HepG2 (cell line): Measurements from ENCODE around the gene UBAC2. TPM values are rescaled to one million over a fixed set of nuclear protein-coding genes. Genes with fewer than 3 reads are reported as not detected.
A peak's percentile ranks its signal among the peaks of the same experiment; 100 is the strongest.

Source experiments
- ATAC-seq: fragments of 200-7000 bp; cut with Tn5 transposase; 3 replicates; pipeline ENCODE4 v1.9.1; 2020; ENCODE audit warnings: mild to moderate bottlenecking, moderate library complexity
- BruUV-seq: library from RNA; stranded (reverse); fragments of 400-500 nt; replicated peaks from 2 replicates; lab custom pipeline; 2021; lab: Mats Ljungman, UMichigan
- CTCF ChIA-PET: fragments of 300-600 bp; formaldehyde crosslinking; extraction: SDS; loops from one replicate; lab custom pipeline; 2021; ENCODE audit warnings: low total read pairs, inconsistent platforms, low intra/inter-chr PET ratio; lab: Yijun Ruan, JAX
- POLR2A ChIA-PET: fragments of 350-600 bp; sonication (Branson Sonifier 250); formaldehyde crosslinking; loops from one replicate; lab custom pipeline; 2020; ENCODE audit warnings: antibody characterized with exemption, inconsistent platforms; lab: Yijun Ruan, JAX
- DNase-seq: peaks from one replicate; pipeline ENCODE4 v3.0.0-alpha.2; 2015; ENCODE audit warnings: low spot score
- FAIRE-seq: peaks from 3 replicates; lab custom pipeline; 2011; peaks lifted over from hg19 to GRCh38; lab: Jason Lieb, UNC
- H2AFZ ChIP-seq: one replicate; pipeline ENCODE4 v1.6.1; 2011; ENCODE audit warnings: low read length, inconsistent platforms
- H3K27ac ChIP-seq: fragments of 300-600 bp; 3 replicates; pipeline ENCODE4 v1.8.0; 2011; ENCODE audit warnings: mixed run types, mild to moderate bottlenecking, mixed read lengths, low read length, inconsistent platforms; ENCODE audit not compliant: insufficient read depth; ENCODE audit errors: extremely low read length
- H3K27me3 ChIP-seq, 2 experiments: fragments of 200-600 bp in 1 of 2; 2 replicates in 1 of 2; 3 replicates in 1 of 2; pipeline versions ENCODE4 v1.6.0 to v1.8.0; 2011; ENCODE audit warnings: low read length in 2 of 2, mild to moderate bottlenecking in 2 of 2, moderate library complexity in 2 of 2, inconsistent platforms in 1 of 2; ENCODE audit not compliant: insufficient read depth in 2 of 2, control insufficient read depth in 1 of 2
- H3K36me3 ChIP-seq, 2 experiments: fragments of 200-600 bp in 1 of 2; replicated peaks in 1 of 2; 2 replicates in 1 of 2; 3 replicates in 1 of 2; pipeline versions ENCODE4 v1.5.1 to v1.8.0; 2011; ENCODE audit warnings: low read length in 2 of 2, inconsistent platforms in 1 of 2; ENCODE audit not compliant: insufficient read depth in 2 of 2, control insufficient read depth in 1 of 2
- H3K4me1 ChIP-seq: 2 replicates; pipeline ENCODE4 v1.5.1; 2012; ENCODE audit warnings: low read length, inconsistent platforms; ENCODE audit not compliant: insufficient read depth
- H3K4me2 ChIP-seq: 2 replicates; pipeline ENCODE4 v1.6.0; 2011; ENCODE audit warnings: low read depth, low read length, inconsistent platforms
- H3K4me3 ChIP-seq, 3 experiments: fragments of 200-600 bp in 1 of 3; sonication (generic), shearing (Covaris generic) in 1 of 3; replicated peaks in 1 of 3; 2 replicates each; pipeline ENCODE4 v1.5.1; 2011 to 2016; ENCODE audit warnings: low read length in 3 of 3, inconsistent platforms in 2 of 3, low read depth in 2 of 3, mild to moderate bottlenecking in 2 of 3, control low read depth in 1 of 3, mixed read lengths in 1 of 3; ENCODE audit not compliant: insufficient read depth in 1 of 3
- H3K79me2 ChIP-seq: one replicate; pipeline ENCODE4 v1.6.1; 2011; ENCODE audit warnings: low read length, inconsistent platforms; ENCODE audit not compliant: insufficient read depth
- H3K9ac ChIP-seq: 2 replicates; pipeline ENCODE4 v1.6.0; 2011; ENCODE audit warnings: mild to moderate bottlenecking, low read depth, low read length, inconsistent platforms; ENCODE audit not compliant: insufficient read depth
- H3K9me3 ChIP-seq: 2 replicates; pipeline ENCODE4 v1.5.1; 2012; ENCODE audit warnings: mild to moderate bottlenecking, low read length
- H4K20me1 ChIP-seq: 2 replicates; pipeline ENCODE4 v1.6.0; 2011; ENCODE audit warnings: inconsistent platforms, mild to moderate bottlenecking, low read length, moderate library complexity; ENCODE audit not compliant: insufficient read depth
- CBX5 ChIP-seq: sonication (generic); formaldehyde crosslinking; IDR thresholded peaks from 2 replicates; pipeline ENCODE4 v1.4.0; 2020; ENCODE audit warnings: missing genetic modification reagents, borderline replicate concordance
- GATAD1 ChIP-seq: IDR thresholded peaks from 2 replicates; pipeline ENCODE4 v1.6.1; 2016; ENCODE audit warnings: missing genetic modification reagents, missing compliant biosample characterization
- HNF4G ChIP-seq, 2 experiments: sonication (generic) in 1 of 2; formaldehyde crosslinking in 1 of 2; IDR thresholded peaks; 2 replicates each; pipeline versions ENCODE4 v1.4.0 to v1.6.1; 2011 to 2020; ENCODE audit warnings: borderline replicate concordance in 2 of 2, low read depth in 2 of 2, mild to moderate bottlenecking in 2 of 2, low read length in 1 of 2, missing genetic modification reagents in 1 of 2, moderate library complexity in 1 of 2
- HOXA3 ChIP-seq: sonication (generic); formaldehyde crosslinking; IDR thresholded peaks from 2 replicates; pipeline ENCODE4 v1.5.0; 2020; ENCODE audit warnings: missing genetic modification reagents
- KDM4B ChIP-seq: sonication (generic); formaldehyde crosslinking; IDR thresholded peaks from 2 replicates; pipeline ENCODE4 v1.4.0; 2020; ENCODE audit warnings: missing genetic modification reagents
- KDM5A ChIP-seq: fragments of 200-600 bp; sonication (generic); IDR thresholded peaks from 2 replicates; pipeline ENCODE4 v1.7.0; 2018; ENCODE audit warnings: antibody characterized with exemption, mild to moderate bottlenecking, low read length, borderline replicate concordance
- LCORL ChIP-seq, 2 experiments: fragments of 450-650 bp in 1 of 2; sonication (generic) in 1 of 2; formaldehyde crosslinking in 1 of 2; IDR thresholded peaks; 2 replicates each; pipeline versions ENCODE4 v1.5.0 to v1.6.1; 2017 to 2020; ENCODE audit warnings: antibody characterized with exemption in 1 of 2, missing genetic modification reagents in 1 of 2
- MYC ChIP-seq: sonication (generic); formaldehyde crosslinking; IDR thresholded peaks from 2 replicates; pipeline ENCODE4 v1.9.0; 2021; ENCODE audit warnings: missing genetic modification reagents, borderline replicate concordance
- RFX3 ChIP-seq: IDR thresholded peaks from 2 replicates; pipeline ENCODE4 v1.6.1; 2016; ENCODE audit warnings: missing biosample characterization, missing genetic modification reagents
- SP4 ChIP-seq: sonication (generic); formaldehyde crosslinking; IDR thresholded peaks from 2 replicates; pipeline ENCODE4 v1.8.1; 2023; ENCODE audit warnings: mild to moderate bottlenecking, missing genetic modification reagents
- ZNF598 ChIP-seq: sonication (generic); formaldehyde crosslinking; IDR thresholded peaks from 2 replicates; pipeline ENCODE4 v1.5.1; 2020; ENCODE audit warnings: mild to moderate bottlenecking, missing genetic modification reagents, borderline replicate concordance
- ZNF614 ChIP-seq: IDR thresholded peaks from 2 replicates; pipeline ENCODE4 v1.6.1; 2018; ENCODE audit warnings: missing biosample characterization, missing genetic modification reagents, inconsistent platforms, borderline replicate concordance
- ZNF672 ChIP-seq: sonication (generic); formaldehyde crosslinking; IDR thresholded peaks from 2 replicates; pipeline ENCODE4 v1.8.1; 2022; ENCODE audit warnings: missing genetic modification reagents
- WGBS: methylation state at CpG from one replicate; pipeline ENCODE4 v1.1.6; 2017; ENCODE audit warnings: low lambda C conversion rate; 5-methylcytosine and 5-hydroxymethylcytosine counted together
- in situ Hi-C: cut with HindIII; loops from 2 replicates; pipeline ENCODE4 v1.10.0; 2017; ENCODE audit warnings: low pct_unique_long_range_greater_than_20kb; ENCODE audit not compliant: extremely low pct_ligation_motif_present
- intact Hi-C: fragments of 100-400 bp; cut with micrococcal nuclease; formaldehyde crosslinking; loops from one replicate; pipeline ENCODE4 v1.10.0; 2022; ENCODE audit not compliant: unreplicated experiment
- polyA plus RNA-seq, 8 experiments: library from polyadenylated mRNA; depleted of rRNA in 3 of 8; stranded (reverse) in 7 of 8; unstranded in 1 of 8; fragments of >200 nt; fragmentation: Illumina TruSeq in 4 of 8; extraction: Trizol in 4 of 8; gene quantifications; 2 replicates each; pipeline versions ENCODE4 v1.2.1 to v1.2.3, GENCODE V29; 2011 to 2016; ENCODE audit warnings: low read depth in 4 of 8, missing spikeins in 1 of 8, mixed read lengths in 1 of 8; ENCODE audit not compliant: insufficient read depth in 1 of 8
- total RNA-seq, 5 experiments: library from RNA; depleted of rRNA; stranded (reverse); fragments of >200 nt; fragmentation: Illumina TruSeq; extraction: Trizol; gene quantifications; 2 replicates each; pipeline ENCODE4 v1.2.3, GENCODE V29; 2016; ENCODE audit warnings: low read depth in 1 of 5
- TF ChIP-seq, protein P1 (sequence below): fragments of 450-650 bp; IDR thresholded peaks from 2 replicates; pipeline ENCODE4 v1.6.1; 2017
- TF ChIP-seq, protein P2 (sequence below): sonication (generic); formaldehyde crosslinking; IDR thresholded peaks from 2 replicates; pipeline ENCODE4 v1.4.0; 2020; ENCODE audit warnings: missing genetic modification reagents
- TF ChIP-seq, protein P3 (sequence below): sonication (generic); formaldehyde crosslinking; IDR thresholded peaks from 2 replicates; pipeline ENCODE4 v1.5.1; 2020; ENCODE audit warnings: mild to moderate bottlenecking, moderate library complexity, missing genetic modification reagents
- TF ChIP-seq, protein P4 (sequence below): sonication (generic); formaldehyde crosslinking; IDR thresholded peaks from 2 replicates; pipeline ENCODE4 v1.4.0; 2020; ENCODE audit warnings: missing genetic modification reagents

The UBAC2 gene
- total and polyA plus RNA-seq, 2 of the 13 experiments (the other 11 are each of a cell fraction or from before 2014, with no cell fraction given) = 61.3 to 80.8 TPM

DNA sequence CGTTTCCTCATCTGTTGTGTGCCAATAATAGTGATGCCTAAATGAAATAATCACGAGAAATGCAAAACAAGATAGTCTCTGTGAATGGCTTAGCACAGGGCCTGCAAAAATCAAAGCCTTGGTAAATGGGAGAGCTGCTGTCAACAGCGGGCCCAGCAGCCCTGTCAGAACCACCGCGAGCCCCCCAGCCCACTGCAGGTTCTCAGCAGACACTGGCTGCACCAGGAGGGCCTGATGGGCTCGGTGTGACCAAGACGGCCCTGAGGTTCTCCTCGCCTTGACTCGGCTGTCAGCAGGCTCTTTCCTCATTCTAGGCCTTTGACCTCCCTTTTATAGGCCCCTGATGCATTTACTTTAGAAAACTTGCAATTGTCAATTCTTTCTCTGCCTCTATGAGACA lies 197.4 kb downstream of the UBAC2 start (continued):
- TF ChIP-seq, protein P1, sequence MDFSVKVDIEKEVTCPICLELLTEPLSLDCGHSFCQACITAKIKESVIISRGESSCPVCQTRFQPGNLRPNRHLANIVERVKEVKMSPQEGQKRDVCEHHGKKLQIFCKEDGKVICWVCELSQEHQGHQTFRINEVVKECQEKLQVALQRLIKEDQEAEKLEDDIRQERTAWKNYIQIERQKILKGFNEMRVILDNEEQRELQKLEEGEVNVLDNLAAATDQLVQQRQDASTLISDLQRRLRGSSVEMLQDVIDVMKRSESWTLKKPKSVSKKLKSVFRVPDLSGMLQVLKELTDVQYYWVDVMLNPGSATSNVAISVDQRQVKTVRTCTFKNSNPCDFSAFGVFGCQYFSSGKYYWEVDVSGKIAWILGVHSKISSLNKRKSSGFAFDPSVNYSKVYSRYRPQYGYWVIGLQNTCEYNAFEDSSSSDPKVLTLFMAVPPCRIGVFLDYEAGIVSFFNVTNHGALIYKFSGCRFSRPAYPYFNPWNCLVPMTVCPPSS = no peak
- TF ChIP-seq ZNF614 (CRISPR knock-in tag) (no peak), CBX5 (CRISPR knock-in tag) (no peak), KDM4B (CRISPR knock-in tag) (no peak)

GRCh38 chr13:99398916-99399622 lies 198.4 kb downstream of the UBAC2 start:
- peak; percentile 21; the same call in 2 of the 3 replicates for ATAC-seq
- no peak for DNase-seq
- no peak for TF ChIP-seq GATAD1 (CRISPR knock-in tag)
- TF ChIP-seq HNF4G (IDR thresholded peaks at IDR 0.05; ENCODE audit: borderline replicate concordance, low read depth, low read length) = no peak
- no peak for TF ChIP-seq HNF4G (CRISPR knock-in tag; IDR thresholded peaks at IDR 0.05; ENCODE audit: borderline replicate concordance, low read depth)
- TF ChIP-seq, protein P2, sequence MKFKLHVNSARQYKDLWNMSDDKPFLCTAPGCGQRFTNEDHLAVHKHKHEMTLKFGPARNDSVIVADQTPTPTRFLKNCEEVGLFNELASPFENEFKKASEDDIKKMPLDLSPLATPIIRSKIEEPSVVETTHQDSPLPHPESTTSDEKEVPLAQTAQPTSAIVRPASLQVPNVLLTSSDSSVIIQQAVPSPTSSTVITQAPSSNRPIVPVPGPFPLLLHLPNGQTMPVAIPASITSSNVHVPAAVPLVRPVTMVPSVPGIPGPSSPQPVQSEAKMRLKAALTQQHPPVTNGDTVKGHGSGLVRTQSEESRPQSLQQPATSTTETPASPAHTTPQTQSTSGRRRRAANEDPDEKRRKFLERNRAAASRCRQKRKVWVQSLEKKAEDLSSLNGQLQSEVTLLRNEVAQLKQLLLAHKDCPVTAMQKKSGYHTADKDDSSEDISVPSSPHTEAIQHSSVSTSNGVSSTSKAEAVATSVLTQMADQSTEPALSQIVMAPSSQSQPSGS (CRISPR knock-in tag) = no peak
- TF ChIP-seq ZNF598 (CRISPR knock-in tag) = no peak
- TF ChIP-seq KDM5A = no peak
- no peak for TF ChIP-seq SP4 (CRISPR knock-in tag)
- no peak for TF ChIP-seq MYC
- TF ChIP-seq, protein P3, sequence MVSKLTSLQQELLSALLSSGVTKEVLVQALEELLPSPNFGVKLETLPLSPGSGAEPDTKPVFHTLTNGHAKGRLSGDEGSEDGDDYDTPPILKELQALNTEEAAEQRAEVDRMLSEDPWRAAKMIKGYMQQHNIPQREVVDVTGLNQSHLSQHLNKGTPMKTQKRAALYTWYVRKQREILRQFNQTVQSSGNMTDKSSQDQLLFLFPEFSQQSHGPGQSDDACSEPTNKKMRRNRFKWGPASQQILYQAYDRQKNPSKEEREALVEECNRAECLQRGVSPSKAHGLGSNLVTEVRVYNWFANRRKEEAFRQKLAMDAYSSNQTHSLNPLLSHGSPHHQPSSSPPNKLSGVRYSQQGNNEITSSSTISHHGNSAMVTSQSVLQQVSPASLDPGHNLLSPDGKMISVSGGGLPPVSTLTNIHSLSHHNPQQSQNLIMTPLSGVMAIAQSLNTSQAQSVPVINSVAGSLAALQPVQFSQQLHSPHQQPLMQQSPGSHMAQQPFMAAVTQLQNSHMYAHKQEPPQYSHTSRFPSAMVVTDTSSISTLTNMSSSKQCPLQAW = no peak
- no peak for TF ChIP-seq RFX3
- TF ChIP-seq, protein P4, sequence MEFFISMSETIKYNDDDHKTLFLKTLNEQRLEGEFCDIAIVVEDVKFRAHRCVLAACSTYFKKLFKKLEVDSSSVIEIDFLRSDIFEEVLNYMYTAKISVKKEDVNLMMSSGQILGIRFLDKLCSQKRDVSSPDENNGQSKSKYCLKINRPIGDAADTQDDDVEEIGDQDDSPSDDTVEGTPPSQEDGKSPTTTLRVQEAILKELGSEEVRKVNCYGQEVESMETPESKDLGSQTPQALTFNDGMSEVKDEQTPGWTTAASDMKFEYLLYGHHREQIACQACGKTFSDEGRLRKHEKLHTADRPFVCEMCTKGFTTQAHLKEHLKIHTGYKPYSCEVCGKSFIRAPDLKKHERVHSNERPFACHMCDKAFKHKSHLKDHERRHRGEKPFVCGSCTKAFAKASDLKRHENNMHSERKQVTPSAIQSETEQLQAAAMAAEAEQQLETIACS (CRISPR knock-in tag) = no peak
- no peak for TF ChIP-seq LCORL (IDR thresholded peaks at IDR 0.05)
- no peak for TF ChIP-seq LCORL (CRISPR knock-in tag; IDR thresholded peaks at IDR 0.05)
- TF ChIP-seq HOXA3 (CRISPR knock-in tag) = no peak
- no peak for TF ChIP-seq ZNF672 (CRISPR knock-in tag)

More at GRCh38 chr13:99398916-99399622, 198.4 kb downstream of the UBAC2 start:
- Histone ChIP-seq H3K4me3 (no peak overlapping the region), H3K27me3 (peaks cover 0 to 9% of the 10 kb centered on the region in 2 experiments; a peak in 1 of 5 replicates), H3K27ac (no peak overlapping the region), H3K9ac (no peak overlapping the region), H4K20me1 (no peaks in the 10 kb centered on the region), H3K36me3 (no peaks in the 10 kb centered on the region), H3K4me1 (peaks cover 7% of the 10 kb centered on the region), H3K4me2 (no peak overlapping the region), H3K9me3 (no peaks in the 10 kb centered on the region), H3K79me2 (no peaks in the 10 kb centered on the region), H2AFZ (no peak overlapping the region)
- ChIA-PET CTCF (no interaction called here), POLR2A (no interaction called here)
- intact Hi-C loops = no loop called here
- 67% methylated on average over 11 of the region's 11 CpGs for WGBS
- FAIRE-seq = no peak
- in situ Hi-C loops = no loop called here
- BruUV-seq = no TSS peak
